GM19324 (cell line): Measurements from ENCODE around the gene GALNT9.

Source experiments
- ATAC-seq: cut with Tn5 transposase; IDR thresholded peaks from one replicate; pipeline ENCODE4 v1.9.1; 2021; ENCODE audit warnings: mild to moderate bottlenecking, moderate library complexity; ENCODE audit not compliant: unreplicated experiment, low FRiP score

GALNT9 gene

DNA sequence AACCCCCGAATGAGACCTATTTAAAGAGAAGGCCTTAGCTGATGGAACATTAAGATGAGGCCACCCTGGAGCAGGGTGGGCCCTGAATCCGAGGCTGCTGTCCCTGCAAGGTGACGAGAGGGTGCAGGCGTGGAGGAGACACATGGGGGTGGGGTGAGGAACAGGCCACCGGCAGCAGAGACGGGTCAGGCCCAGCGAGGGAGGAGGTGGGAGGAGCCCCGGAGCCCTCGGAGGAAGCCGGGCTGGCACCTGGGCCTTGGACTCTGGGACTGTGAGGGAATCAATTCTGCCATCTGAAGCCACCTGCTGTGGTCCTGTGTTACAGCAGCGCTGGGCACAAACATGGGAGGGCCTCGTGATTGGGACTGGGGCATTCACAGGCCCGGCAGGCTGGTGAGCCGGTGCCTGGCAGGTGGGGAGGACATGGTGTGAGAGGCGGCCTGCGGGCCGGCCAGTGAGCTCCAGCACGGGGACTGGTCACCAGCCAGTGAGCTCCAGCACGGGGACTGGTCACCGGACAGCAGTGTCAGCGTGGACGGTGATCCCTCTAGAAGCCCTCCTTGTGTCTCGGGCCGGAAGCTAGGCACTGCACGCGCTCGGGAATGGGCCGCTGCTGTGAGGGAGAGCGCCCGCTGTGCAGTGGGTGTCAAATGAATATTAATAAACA lies 138.4 kb downstream of the GALNT9 start:
- ATAC-seq, result no peak

DNA sequence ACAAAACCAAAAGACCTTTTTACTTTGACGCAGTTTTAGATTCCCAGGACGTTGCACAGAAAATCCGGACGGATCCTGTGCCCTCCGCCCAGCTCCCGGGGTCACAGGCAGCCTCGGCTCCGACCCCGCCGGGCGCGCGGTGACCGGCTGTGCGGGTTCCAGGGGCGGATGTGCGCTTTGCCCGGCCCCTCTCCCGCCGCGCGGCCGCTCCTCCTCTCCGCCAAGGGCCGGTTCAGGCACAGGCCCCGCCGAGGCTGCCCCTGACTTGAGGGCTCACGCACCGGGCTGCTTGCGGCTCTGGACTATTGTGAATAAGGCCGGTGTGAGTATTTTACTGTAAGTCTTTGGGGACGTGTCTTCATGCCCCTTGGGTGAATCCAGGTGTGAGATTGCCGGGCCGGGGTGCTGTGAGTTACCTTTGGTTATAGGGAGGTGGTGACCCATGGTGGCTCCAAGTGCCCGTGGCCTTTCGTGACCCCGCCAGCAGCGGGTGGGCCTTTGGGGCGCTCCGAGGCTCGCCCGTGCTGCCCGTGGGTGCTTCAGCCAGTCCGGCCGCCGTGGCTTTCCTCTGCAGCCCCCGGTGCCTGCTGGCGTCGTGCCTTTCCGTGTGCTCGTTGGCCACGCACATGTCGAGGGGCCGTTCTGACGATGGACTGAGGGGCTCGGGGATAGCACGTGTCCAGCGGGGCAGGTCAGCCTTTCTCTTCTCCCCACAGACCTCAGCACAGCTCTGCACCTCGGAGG lies 139.2 kb downstream of the GALNT9 start:
- ATAC-seq, result peak; percentile 24

DNA sequence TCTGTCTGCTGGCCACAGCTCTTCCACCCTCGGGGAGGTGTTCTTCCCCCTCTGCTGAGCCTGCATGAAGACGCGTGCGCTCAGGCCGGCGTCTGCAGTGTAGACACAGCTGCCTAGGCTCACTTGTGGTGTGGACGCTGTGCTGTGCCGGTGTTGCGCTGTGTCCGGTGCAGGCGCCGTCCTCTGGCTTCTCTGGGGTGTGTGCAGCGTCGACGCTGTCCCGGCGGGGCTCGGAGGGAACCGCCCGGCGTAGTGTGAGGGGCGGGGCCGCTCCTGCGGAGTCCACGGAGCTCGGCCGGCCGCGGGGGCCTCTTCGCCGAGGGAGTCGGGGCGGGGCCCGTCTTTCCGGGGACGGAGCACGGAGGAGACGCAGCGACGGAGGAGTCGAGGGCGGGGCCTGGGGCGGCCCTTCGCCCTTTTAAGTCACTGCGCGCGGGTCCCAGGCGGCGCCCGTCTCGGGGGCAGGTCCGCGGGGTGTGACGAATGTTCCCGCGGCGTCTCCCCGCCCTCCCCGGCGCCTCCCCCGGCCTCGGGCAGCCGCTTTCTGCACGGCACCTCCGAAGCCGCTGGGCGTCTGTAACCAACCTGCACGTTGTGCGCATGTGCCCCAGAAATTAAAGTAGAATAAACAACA lies 139.9 kb downstream of the GALNT9 start:
- ATAC-seq, result peak; percentile 84

GRCh38 chr12:132188916-132189325 lies 140.5 kb downstream of the GALNT9 start:
- ATAC-seq, result no peak

DNA sequence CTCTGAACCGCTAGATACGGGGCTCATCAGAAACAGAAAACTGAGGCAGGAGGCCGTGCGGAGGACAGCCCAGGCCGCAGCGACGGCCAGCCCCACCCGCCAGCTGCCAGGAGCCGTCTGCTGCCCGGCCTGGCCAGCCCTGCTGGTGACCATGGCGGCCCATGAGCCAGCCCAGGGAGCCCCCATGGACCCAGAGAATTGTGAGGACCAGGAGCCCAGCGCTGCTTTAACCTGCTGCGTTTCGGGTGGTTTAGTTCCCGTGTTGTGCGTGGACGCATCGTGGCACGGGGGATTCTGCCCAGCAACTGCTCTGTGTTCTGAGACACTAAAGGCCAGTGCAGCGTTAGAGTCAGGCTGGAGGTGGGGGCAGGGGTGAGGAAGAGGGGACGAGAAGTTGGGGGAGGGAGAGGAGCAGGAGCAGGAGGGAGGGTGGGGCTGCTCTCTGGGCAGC lies 140.9 kb downstream of the GALNT9 start:
- ATAC-seq, result no peak

- ATAC-seq, result no peak
These were observed 141.5 kb downstream of the GALNT9 start for GRCh38 chr12:132187646-132188450.

DNA sequence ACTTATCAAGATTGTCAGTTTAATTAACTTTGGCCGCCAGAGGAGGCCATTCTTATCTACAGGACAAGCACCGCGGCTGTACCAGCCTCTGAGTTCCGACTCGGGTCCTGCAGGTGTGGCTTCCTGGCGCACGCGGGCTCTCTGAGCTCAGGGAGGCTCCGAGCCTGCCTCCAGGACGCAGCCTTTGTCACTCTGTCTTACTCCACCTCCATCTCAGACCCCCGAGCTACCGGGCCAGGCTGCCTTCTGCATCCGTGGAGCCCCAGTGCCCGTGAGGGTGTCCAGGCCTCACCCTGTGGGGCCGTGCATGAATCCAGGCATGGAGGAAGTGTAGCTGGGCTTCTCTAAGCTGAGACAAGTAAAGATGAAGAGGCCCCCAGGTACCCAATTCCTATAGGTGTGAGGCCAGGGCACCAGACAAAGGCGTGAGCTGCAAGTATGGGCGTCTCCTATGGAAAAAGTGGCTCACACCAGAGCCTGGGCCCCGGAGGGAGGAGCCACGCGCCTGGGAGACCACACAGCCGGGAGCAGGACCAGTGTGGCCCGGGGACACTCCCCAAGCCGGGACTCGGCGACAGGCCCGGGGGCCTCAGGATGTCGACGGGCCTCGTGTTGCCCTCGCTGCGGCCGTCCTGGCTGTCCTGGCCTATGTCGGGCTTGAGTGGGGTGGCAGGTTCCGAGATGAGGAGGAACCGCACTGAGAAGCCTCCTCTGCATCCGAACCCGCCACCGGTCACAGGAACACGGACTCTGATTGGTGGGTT lies 142.3 kb downstream of the GALNT9 start:
- no peak for ATAC-seq

- ATAC-seq, result no peak
These were observed 143.1 kb downstream of the GALNT9 start for GRCh38 chr12:132186208-132186856.

DNA sequence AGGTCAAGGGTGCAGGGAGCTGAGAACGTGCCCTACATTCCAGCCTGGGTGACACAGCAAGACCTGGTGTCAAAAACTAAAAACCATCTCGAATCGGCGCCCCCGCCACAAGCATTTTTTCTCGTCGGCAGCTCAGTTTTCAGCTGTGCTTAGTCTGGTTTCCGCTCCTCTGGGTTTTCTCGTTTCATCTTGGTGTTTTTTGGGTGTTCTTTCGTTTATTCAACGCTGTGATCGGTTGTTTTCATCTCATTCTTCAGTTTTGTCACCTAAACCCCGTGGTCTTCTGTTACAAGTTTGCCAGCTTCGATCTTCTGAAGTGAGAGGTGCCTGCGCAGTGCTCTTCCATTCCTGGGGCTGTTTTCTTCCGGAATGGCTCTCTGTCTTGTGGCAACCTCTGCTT lies 143.7 kb downstream of the GALNT9 start:
- ATAC-seq, result no peak

DNA sequence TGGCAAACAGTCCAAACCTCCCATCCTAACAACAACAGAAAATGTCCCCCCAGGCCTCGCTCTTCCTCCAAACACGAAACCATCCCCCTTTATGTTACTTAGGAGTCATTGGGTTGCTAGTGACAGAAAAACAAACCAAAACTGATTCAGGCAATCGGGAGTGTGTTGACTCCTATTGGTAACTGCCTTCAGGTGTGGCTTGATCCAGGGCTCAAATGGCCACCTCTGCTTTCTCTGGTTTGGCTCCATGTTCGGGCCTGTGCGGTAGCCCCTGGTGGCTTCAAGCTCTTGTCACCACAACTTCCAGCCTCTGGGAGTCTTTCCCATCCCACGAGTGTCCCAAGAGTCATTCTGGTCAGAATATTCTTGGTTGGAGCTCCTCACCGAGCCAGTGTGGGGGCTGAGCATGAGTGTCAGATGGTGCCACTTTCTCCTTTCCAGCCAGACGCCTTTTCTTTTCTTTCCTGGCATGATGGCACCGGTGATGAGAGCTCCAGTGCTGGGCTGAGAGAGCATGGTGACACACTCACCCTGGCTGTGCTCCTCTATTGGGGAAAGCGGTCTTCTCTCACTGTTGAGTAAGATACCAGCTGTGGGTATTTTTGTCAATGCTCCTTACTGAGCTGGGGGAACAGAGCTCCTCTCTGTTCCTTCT lies 146.6 kb downstream of the GALNT9 start:
- ATAC-seq, result no peak

- no peak for ATAC-seq
These were observed 147.1 kb downstream of the GALNT9 start for GRCh38 chr12:132182206-132182710.

DNA sequence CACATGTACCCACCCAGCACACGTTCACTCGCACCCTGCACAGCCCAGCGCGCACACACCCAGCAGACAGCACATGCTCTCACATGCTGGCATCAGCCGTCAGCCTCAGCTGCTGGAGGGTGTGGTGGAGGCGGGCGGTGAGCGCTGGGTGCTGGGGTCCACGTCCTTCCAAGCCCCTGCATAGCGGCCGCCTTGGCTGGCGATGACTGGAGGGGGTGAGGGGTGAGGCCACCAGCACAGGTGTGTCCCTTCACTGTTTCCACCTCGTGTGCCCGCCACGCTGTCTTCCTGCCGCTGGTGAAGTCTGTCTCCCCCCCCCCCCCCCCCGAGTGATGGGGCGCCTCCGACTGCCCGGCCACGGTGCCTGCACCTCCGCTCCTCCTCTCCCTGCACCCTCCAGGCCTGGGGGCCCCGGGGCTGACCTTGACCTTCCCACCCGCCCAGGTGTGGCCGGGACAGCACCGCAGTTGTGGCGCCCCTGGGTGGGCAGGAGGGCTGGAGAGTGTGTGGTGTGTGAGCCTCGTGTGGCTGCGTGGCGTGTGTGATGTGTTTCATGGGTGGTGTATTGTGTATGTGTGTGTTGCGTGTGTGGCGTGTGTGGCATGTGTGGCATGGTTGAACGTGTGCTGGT lies 147.7 kb downstream of the GALNT9 start:
- no peak for ATAC-seq

DNA sequence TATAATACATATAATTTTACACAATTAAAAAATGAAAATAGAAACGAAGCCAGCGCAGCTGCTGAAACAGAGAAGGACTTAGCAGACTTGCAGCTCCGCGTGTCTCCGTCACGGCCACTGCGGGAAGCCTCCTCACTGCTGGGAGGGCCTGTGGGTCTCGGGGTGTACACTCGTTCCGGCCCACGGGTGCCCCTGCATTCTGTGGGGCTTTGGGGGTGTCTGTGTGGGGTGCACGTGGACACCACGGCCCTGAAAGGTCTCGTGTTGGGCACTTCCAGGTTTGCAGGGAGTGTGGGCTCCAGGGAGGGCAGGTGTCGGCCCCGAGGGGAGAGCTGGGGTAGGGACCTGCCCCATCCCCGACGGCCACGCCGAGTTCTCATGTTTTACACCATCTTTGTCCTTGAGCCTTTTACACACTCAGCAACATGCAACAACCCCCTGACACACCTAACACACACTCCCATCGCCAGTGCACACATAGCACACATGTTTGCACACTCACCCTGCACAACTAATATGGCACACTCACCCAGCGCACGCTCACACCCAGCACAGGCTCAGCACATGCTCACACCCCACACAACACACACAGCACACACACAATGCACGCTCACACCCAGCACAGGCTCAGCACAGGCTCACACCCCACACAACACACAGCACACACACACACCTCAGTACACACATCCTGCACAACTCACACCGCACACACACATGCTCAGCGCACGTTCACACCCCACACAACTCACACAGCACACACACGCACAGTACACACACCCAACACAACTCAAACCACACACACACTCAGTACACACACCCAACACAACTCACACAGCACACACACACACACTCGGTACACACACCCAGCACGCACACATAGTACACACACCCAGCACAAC lies 148.5 kb downstream of the GALNT9 start:
- ATAC-seq, result no peak

- no peak for ATAC-seq
These were observed 149.7 kb downstream of the GALNT9 start for GRCh38 chr12:132179431-132180362.

GRCh38 chr12:132178801-132179401 lies 150.5 kb downstream of the GALNT9 start:
- no peak for ATAC-seq

GRCh38 chr12:132178316-132178715 lies 151.1 kb downstream of the GALNT9 start:
- no peak for ATAC-seq
